Measurements from ENCODE around the gene HPD.

DNA sequence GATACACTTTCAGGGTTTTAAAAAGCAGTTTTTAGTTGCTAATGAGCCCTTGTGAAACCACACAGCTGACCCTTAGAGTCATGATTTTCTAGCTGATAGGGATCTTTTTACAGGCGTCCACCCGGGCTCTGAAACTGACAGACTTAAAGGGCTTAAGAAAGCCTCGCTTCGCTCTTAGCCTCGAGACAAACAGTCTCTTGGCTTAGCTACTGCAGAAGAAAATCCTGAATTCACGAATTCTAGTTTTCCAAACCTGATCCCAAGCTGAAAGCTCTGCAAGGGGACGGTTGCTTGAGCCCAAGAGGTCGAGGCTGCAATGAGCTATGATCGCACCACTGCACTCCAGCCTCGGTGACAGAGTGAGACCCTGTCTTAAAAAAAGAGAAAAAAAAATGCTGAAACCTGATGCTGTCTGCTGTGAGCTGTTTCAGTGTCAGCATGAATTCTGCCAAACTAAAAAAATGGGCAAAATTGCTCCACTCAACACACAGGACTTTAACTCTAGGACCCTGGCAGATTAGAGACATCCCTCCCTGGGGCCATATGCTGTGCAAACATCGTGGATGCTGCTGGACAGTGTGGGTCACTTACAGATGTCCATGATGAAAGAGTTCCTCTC lies 3.1 kb upstream of the HPD start:
- TF ChIP-seq POLR2AphosphoS5 (IDR thresholded peaks at IDR 0.05; ENCODE audit: borderline replicate concordance, low read depth, low read length) (no peak), EZH2 (IDR thresholded peaks at IDR 0.05) (no peak)
